Measurements from ENCODE around the gene NDUFAF8. TPM values are rescaled to one million over a fixed set of nuclear protein-coding genes. Genes with fewer than 3 reads are reported as not detected.

NDUFAF8 gene
- total RNA-seq, 2 experiments from 2014 or later: 129 to 165 TPM

- H3K36me3 ChIP-seq (ENCODE audit: insufficient read depth, low read length): no peaks in the 10 kb centered on the region
- no peak overlapping the region for H3K4me3 ChIP-seq (ENCODE audit: low read depth, low read length, poor library complexity, severe bottlenecking)
- TF ChIP-seq EZH2phosphoT487 (IDR thresholded peaks at IDR 0.05; ENCODE audit: borderline replicate concordance, low read depth, low read length): no peak
- TF ChIP-seq CTCF (conservative IDR thresholded peaks at IDR 0.05; ENCODE audit: low read length): no peak
- no peaks in the 10 kb centered on the region for H3K9me2 ChIP-seq (ENCODE audit: insufficient read depth, low read length)
- ChIA-PET POLR2A (no interaction called here), CTCF (ENCODE audit: unreplicated experiment) (no interaction called here)
- no peak overlapping the region for H2AFZ ChIP-seq (ENCODE audit: low read length)
- intact Hi-C loops (cut with micrococcal nuclease; ENCODE audit: unreplicated experiment): no loop called here
- H3K27ac ChIP-seq (ENCODE audit: low read depth, low read length, poor library complexity, severe bottlenecking): no peak overlapping the region
- no peaks in the 10 kb centered on the region for H3K79me2 ChIP-seq (ENCODE audit: insufficient read depth, low read depth, low read length)
- DNase-seq (ENCODE audit: low spot score): no peak
- no peak overlapping the region for H3K4me2 ChIP-seq (ENCODE audit: low read length)
- no peaks in the 10 kb centered on the region for H4K20me1 ChIP-seq (ENCODE audit: insufficient read depth, low read length)
- peaks cover 12% of the 10 kb centered on the region for H3K4me1 ChIP-seq (ENCODE audit: insufficient read depth, low read length, poor library complexity, severe bottlenecking)
- no peaks in the 10 kb centered on the region for H3K9me3 ChIP-seq (ENCODE audit: low read length)
- BruUV-seq (replicated peaks): no TSS peak
Observed at GRCh38 chr17:81217491-81217890, 21.6 kb upstream of the NDUFAF8 start.

GRCh38 chr17:81218459-81218858 is 20.7 kb upstream of the NDUFAF8 start:
- Histone ChIP-seq H3K9me2 (ENCODE audit: insufficient read depth, low read length) (no peaks in the 10 kb centered on the region), H3K9me3 (ENCODE audit: low read length) (no peaks in the 10 kb centered on the region), H3K79me2 (ENCODE audit: insufficient read depth, low read depth, low read length) (no peaks in the 10 kb centered on the region), H4K20me1 (ENCODE audit: insufficient read depth, low read length) (no peaks in the 10 kb centered on the region), H2AFZ (ENCODE audit: low read length) (no peak overlapping the region), H3K27ac (ENCODE audit: low read depth, low read length, poor library complexity, severe bottlenecking) (no peak overlapping the region), H3K4me1 (ENCODE audit: insufficient read depth, low read length, poor library complexity, severe bottlenecking) (peaks cover 16% of the 10 kb centered on the region), H3K36me3 (ENCODE audit: insufficient read depth, low read length) (no peaks in the 10 kb centered on the region), H3K4me2 (ENCODE audit: low read length) (no peak overlapping the region), H3K4me3 (ENCODE audit: low read depth, low read length, poor library complexity, severe bottlenecking) (no peak overlapping the region)
- BruUV-seq (replicated peaks): no TSS peak
- TF ChIP-seq CTCF (conservative IDR thresholded peaks at IDR 0.05; ENCODE audit: low read length): no peak
- no peak for TF ChIP-seq EZH2phosphoT487 (IDR thresholded peaks at IDR 0.05; ENCODE audit: borderline replicate concordance, low read depth, low read length)
- CTCF ChIA-PET (ENCODE audit: unreplicated experiment): no interaction called here
- POLR2A ChIA-PET: interaction anchor here (0.7 kb wide), 1 partner anchor 1863 kb away, joined by 3 read pairs; no protein-coding TSS in a partner anchor
- no peak for DNase-seq (ENCODE audit: low spot score)
- intact Hi-C loops (cut with micrococcal nuclease; ENCODE audit: unreplicated experiment): no loop called here

- Histone ChIP-seq H3K9me3 (ENCODE audit: low read length) (no peaks in the 10 kb centered on the region), H3K27ac (ENCODE audit: low read depth, low read length, poor library complexity, severe bottlenecking) (no peak overlapping the region), H3K36me3 (ENCODE audit: insufficient read depth, low read length) (no peaks in the 10 kb centered on the region), H3K4me3 (ENCODE audit: low read depth, low read length, poor library complexity, severe bottlenecking) (no peak overlapping the region), H3K4me2 (ENCODE audit: low read length) (no peak overlapping the region), H2AFZ (ENCODE audit: low read length) (no peak overlapping the region), H3K9me2 (ENCODE audit: insufficient read depth, low read length) (no peaks in the 10 kb centered on the region), H4K20me1 (ENCODE audit: insufficient read depth, low read length) (no peaks in the 10 kb centered on the region), H3K79me2 (ENCODE audit: insufficient read depth, low read depth, low read length) (no peaks in the 10 kb centered on the region), H3K4me1 (ENCODE audit: insufficient read depth, low read length, poor library complexity, severe bottlenecking) (peaks cover 21% of the 10 kb centered on the region)
- ChIA-PET CTCF (ENCODE audit: unreplicated experiment) (no interaction called here), POLR2A (interaction anchor here (0.7 kb wide), 1 partner anchor 1862 kb away, joined by 3 read pairs; no protein-coding TSS in a partner anchor)
- intact Hi-C loops (cut with micrococcal nuclease; ENCODE audit: unreplicated experiment): no loop called here
- no peak for TF ChIP-seq EZH2phosphoT487 (IDR thresholded peaks at IDR 0.05; ENCODE audit: borderline replicate concordance, low read depth, low read length)
- TF ChIP-seq CTCF (conservative IDR thresholded peaks at IDR 0.05; ENCODE audit: low read length): no peak
- BruUV-seq (replicated peaks): no TSS peak
- DNase-seq (ENCODE audit: low spot score): no peak
Observed at GRCh38 chr17:81218991-81219390, 20.1 kb upstream of the NDUFAF8 start.
